Spleen (tissue), 11 donors: ENCODE data around the gene TMBIM4. TPM values are rescaled to one million over a fixed set of nuclear protein-coding genes. Genes with fewer than 3 reads are reported as not detected.

Experiments
- DNase-seq: peaks from one replicate; pipeline ENCODE4 v3.0.0-alpha.2; 2020
- H3K27ac ChIP-seq, 8 donors: fragments of 200-600 bp; sonication (generic) in 7 of 8; 1 replicate in 4 of 8; 2 replicates in 4 of 8; pipeline versions ENCODE4 v1.5.0 to v1.8.0; 2016 to 2021; ENCODE audit warnings: inconsistent platforms in 4 of 8, mild to moderate bottlenecking in 4 of 8, moderate library complexity in 1 of 8
- H3K27me3 ChIP-seq, 7 donors: fragments of 200-600 bp; sonication (generic) in 6 of 7; replicated peaks in 1 of 7; 1 replicate in 4 of 7; 2 replicates in 3 of 7; pipeline versions ENCODE4 v1.5.0 to v1.8.0; 2016 to 2021; ENCODE audit warnings: inconsistent platforms in 3 of 7, mild to moderate bottlenecking in 1 of 7
- H3K36me3 ChIP-seq, 6 donors: fragments of 200-600 bp; sonication (generic) in 5 of 6; 1 replicate in 4 of 6; 2 replicates in 2 of 6; pipeline versions ENCODE4 v1.5.0 to v1.8.0; 2016 to 2021; ENCODE audit warnings: inconsistent platforms in 2 of 6
- H3K4me1 ChIP-seq, 6 donors: fragments of 200-600 bp; sonication (generic) in 5 of 6; 1 replicate in 3 of 6; 2 replicates in 3 of 6; pipeline versions ENCODE4 v1.5.0 to v1.8.0; 2016 to 2021; ENCODE audit warnings: inconsistent platforms in 3 of 6
- H3K4me3 ChIP-seq, 8 donors: fragments of 200-600 bp; sonication (generic) in 7 of 8; 1 replicate in 4 of 8; 2 replicates in 4 of 8; pipeline versions ENCODE4 v1.5.0 to v1.8.0; 2016 to 2021; ENCODE audit warnings: inconsistent platforms in 4 of 8, mild to moderate bottlenecking in 4 of 8, moderate library complexity in 2 of 8
- H3K9me3 ChIP-seq, 8 donors: fragments of 200-600 bp; sonication (generic) in 7 of 8; 1 replicate in 4 of 8; 2 replicates in 4 of 8; pipeline versions ENCODE4 v1.5.0 to v1.8.0; 2016 to 2021; ENCODE audit warnings: inconsistent platforms in 4 of 8
- POLR2A ChIP-seq, 3 donors: fragments of 450-650 bp; IDR thresholded peaks; one replicate each; pipeline ENCODE4 v1.5.1; 2017; ENCODE audit warnings: antibody characterized with exemption in 3 of 3, mild to moderate bottlenecking in 1 of 3
- POLR2AphosphoS5 ChIP-seq, 3 donors: sonication (generic); formaldehyde crosslinking; IDR thresholded peaks; one replicate each; pipeline ENCODE4 v1.5.1; 2017; ENCODE audit warnings: antibody characterized with exemption in 3 of 3
- WGBS, 5 donors: extraction: QIAGEN DNeasy Blood & Tissue Kit in 3 of 5; methylation state at CpG; one replicate each; pipeline versions ENCODE4 v1.1.5 to v1.1.7; 2013 to 2018; 5-methylcytosine and 5-hydroxymethylcytosine counted together
- intact Hi-C: fragments of 100-400 bp; cut with DNase I; formaldehyde crosslinking; loops from one replicate; pipeline ENCODE4 v1.15.0; 2023; ENCODE audit warnings: low total_unique reads
- polyA plus RNA-seq, 3 donors: library from polyadenylated mRNA; stranded (reverse); fragments of 200-250 nt; gene quantifications; one replicate each; pipeline ENCODE4 v1.2.1, GENCODE V29; 2013
- total RNA-seq, 7 donors: library from RNA; depleted of rRNA in 3 of 7; stranded (reverse); fragments of >200 nt in 3 of 7; fragmentation: NEBNext Ultra II Directional in 4 of 7; extraction: Animal tissue kit (Norgen Biotek cat#: 25700) in 4 of 7; gene quantifications; one replicate each; pipeline versions ENCODE4 v1.1.0 to v1.2.1, GENCODE V29; 2016 to 2021
- TF ChIP-seq, protein P1 (sequence below), 11 experiments: fragments of 200-600 bp in 7 of 11; fragments of 450-650 bp in 4 of 11; sonication (generic) in 4 of 11; IDR thresholded peaks in 8 of 11; conservative IDR thresholded peaks in 3 of 11; 1 replicate in 7 of 11; 2 replicates in 4 of 11; pipeline versions ENCODE4 v1.4.0 to v1.8.0; 2016 to 2021; ENCODE audit warnings: antibody characterized with exemption in 11 of 11, inconsistent platforms in 4 of 11, mild to moderate bottlenecking in 1 of 11
- donor health status: healthy with polysubstance abuse.
- donor health status: DM: no; HTN: no; CAD: no; lungs with moderate emphysema.
- donor health status: DM: no; HTN: no; CAD: no.
- donor health status: Bipolar disorder and iron deficiency.
- donor health status: healthy.
- donor health status: DM: no; HTN: no; CAD: no.
- donor health status: DM: yes; HTN: yes; CAD: no.

The TMBIM4 gene
- total and polyA plus RNA-seq, 10 donors, result 93.4 to 257 (median 132) TPM

DNA sequence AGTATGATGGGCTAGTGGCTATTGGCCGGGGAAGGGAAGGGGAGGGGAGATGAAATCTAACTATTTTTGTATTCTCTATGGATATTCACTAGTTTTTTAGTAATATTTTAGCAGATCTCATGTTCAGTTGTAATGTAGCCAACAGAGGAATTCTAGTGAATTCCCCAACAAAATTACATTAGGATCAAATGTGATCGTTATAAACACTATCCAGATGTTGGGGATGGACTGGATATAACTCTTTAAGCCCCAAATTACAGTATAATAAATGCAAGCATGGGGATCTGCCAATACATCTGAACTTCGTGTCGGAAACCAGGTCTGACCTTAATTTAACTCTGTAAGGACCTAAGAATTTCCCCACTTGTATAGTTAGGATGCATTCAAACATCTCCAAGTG is 60.7 kb downstream of the TMBIM4 start:
- no peak overlapping the region for H3K4me3 ChIP-seq
- H3K36me3 ChIP-seq, result no peaks in the 10 kb centered on the region
- H3K27me3 ChIP-seq, result no peaks in the 10 kb centered on the region
- no peaks in the 10 kb centered on the region for H3K9me3 ChIP-seq
- H3K4me1 ChIP-seq, result peaks cover 0 to 8% (median 3%) of the 10 kb centered on the region in 6 donors
- no peak for DNase-seq
- TF ChIP-seq POLR2A (IDR thresholded peaks at IDR 0.05), result no peak
- no peak for TF ChIP-seq POLR2AphosphoS5 (IDR thresholded peaks at IDR 0.05)
- TF ChIP-seq, protein P1, sequence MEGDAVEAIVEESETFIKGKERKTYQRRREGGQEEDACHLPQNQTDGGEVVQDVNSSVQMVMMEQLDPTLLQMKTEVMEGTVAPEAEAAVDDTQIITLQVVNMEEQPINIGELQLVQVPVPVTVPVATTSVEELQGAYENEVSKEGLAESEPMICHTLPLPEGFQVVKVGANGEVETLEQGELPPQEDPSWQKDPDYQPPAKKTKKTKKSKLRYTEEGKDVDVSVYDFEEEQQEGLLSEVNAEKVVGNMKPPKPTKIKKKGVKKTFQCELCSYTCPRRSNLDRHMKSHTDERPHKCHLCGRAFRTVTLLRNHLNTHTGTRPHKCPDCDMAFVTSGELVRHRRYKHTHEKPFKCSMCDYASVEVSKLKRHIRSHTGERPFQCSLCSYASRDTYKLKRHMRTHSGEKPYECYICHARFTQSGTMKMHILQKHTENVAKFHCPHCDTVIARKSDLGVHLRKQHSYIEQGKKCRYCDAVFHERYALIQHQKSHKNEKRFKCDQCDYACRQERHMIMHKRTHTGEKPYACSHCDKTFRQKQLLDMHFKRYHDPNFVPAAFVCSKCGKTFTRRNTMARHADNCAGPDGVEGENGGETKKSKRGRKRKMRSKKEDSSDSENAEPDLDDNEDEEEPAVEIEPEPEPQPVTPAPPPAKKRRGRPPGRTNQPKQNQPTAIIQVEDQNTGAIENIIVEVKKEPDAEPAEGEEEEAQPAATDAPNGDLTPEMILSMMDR (IDR thresholded peaks at IDR 0.05 in 8 of 11, conservative IDR thresholded peaks at IDR 0.05 in 3 of 11), result no peak
- intact Hi-C loops, result loop anchor here (10.0 kb wide), 1 partner anchor 1214 kb away; no protein-coding TSS in a partner anchor
- WGBS, 5 donors, result 84 to 93% (median 89%) methylated on average over 4 of the region's 4 CpGs
- no peak overlapping the region for H3K27ac ChIP-seq

DNA sequence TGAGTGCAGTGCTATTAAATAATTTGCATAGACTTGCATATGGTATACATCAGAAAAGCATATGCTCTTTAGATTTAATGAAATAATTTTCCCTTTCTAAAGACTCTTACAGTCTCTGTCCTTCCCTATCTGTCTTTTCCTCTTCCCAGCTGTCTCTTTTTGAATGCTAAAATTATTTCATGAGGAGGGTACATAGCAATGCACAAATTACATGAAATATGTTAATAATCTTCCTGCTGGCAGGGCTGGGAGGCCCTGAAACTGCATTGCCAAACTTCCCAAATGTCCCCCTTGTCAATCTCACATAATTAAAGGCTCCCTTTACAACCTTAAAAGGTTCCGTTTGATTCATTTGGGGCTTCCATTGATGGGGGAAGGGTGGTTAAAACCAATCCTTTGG is 61.4 kb downstream of the TMBIM4 start:
- Histone ChIP-seq H3K27ac (no peak overlapping the region), H3K4me3 (no peak overlapping the region), H3K9me3 (no peaks in the 10 kb centered on the region), H3K4me1 (peaks cover 0 to 8% (median 3%) of the 10 kb centered on the region in 6 donors), H3K27me3 (peaks cover 0 to 1% (median 0%) of the 10 kb centered on the region in 7 donors), H3K36me3 (no peaks in the 10 kb centered on the region)
- no peak for DNase-seq
- intact Hi-C loops, result loop anchor here (10.0 kb wide), 1 partner anchor 1214 kb away; no protein-coding TSS in a partner anchor
- WGBS, 5 donors, result 89 to 100% (median 96%) methylated on average over 1 of the region's 1 CpG
- TF ChIP-seq POLR2A (IDR thresholded peaks at IDR 0.05) (no peak), POLR2AphosphoS5 (IDR thresholded peaks at IDR 0.05) (no peak)
- TF ChIP-seq, protein P1 (IDR thresholded peaks at IDR 0.05 in 8 of 11, conservative IDR thresholded peaks at IDR 0.05 in 3 of 11), result no peak

DNA sequence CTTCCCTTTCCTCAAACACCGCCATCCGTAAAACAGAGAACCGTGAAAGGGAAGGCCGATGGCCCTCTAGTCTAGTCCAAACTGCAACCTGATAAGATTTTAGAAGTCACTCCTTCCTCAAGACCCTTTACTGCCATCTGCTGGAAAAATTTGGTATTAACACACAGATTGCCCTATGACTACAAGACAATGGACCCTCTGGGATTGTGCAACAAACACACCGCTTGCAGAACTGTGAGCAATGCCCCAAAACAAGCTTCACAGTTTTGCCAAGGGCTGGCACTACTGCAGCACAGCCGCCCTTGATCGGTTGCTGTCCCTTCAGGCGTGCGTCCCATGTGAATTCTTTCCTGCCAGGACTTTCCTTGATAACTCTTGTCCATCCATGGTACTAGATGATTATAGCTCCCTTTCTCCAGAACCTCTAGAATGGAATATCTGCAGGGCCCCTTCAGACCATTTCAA is 62.3 kb downstream of the TMBIM4 start:
- H3K4me1 ChIP-seq, result peaks cover 0 to 8% (median 3%) of the 10 kb centered on the region in 6 donors
- intact Hi-C loops, result loop anchor here (10.0 kb wide), 1 partner anchor 1213 kb away; no protein-coding TSS in a partner anchor
- no peak overlapping the region for H3K4me3 ChIP-seq
- no peaks in the 10 kb centered on the region for H3K9me3 ChIP-seq
- DNase-seq, result no peak
- H3K36me3 ChIP-seq, result no peaks in the 10 kb centered on the region
- 28 to 38% (median 38%) methylated on average over 9 of the region's 9 CpGs for WGBS, 5 donors
- TF ChIP-seq POLR2A (IDR thresholded peaks at IDR 0.05) (no peak), POLR2AphosphoS5 (IDR thresholded peaks at IDR 0.05) (no peak)
- TF ChIP-seq, protein P1 (IDR thresholded peaks at IDR 0.05 in 8 of 11, conservative IDR thresholded peaks at IDR 0.05 in 3 of 11), result peak; percentile 63 to 87 (median 80)
- no peak overlapping the region for H3K27ac ChIP-seq
- peaks cover 0 to 10% (median 0%) of the 10 kb centered on the region in 7 donors for H3K27me3 ChIP-seq

DNA sequence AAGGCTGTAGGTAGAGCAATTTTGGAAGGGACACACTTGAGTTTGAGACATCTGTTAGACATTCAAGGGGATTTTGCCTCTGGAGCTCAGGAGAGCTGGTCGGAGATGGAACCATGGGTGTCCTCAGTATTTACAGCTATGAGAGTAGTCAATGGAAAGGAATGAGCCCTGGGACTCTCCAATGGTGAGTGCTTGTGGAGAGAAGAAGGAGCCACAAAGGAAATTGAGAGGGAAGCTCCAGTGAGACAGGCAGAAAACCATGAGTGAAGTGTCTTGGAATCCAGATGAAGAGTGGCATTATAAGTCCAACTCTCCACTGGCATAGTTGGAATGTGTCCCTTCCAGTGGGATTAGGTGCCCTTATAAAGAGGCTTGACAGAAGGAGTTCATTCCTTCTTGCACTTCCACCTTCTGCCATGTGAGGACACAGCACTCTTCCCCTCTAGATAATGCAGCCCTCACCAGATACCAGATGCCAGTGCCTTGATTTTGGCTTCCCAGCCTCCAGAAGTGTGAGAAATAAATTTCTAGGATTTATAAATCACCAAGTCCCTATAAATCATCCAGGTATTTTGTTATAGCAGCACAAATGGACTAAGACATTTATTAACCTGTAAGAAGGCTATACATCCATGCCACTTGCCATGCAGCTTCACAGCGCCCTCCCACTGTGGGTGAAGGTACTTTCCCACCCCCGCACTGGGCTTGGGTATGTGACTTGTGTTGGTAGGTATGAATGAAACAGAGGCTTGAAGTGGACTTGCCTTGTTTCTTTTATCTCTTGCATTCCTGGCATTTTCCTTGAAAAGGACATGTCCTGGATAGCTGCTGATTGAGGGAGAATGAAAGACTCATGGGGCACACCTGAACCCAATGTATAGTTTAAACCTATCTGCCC is 66.5 kb downstream of the TMBIM4 start:
- no peaks in the 10 kb centered on the region for H3K36me3 ChIP-seq
- TF ChIP-seq, protein P1 (IDR thresholded peaks at IDR 0.05 in 8 of 11, conservative IDR thresholded peaks at IDR 0.05 in 3 of 11), result no peak
- TF ChIP-seq POLR2AphosphoS5 (IDR thresholded peaks at IDR 0.05) (no peak), POLR2A (IDR thresholded peaks at IDR 0.05) (no peak)
- H3K4me1 ChIP-seq, result peaks cover 0 to 8% (median 3%) of the 10 kb centered on the region in 6 donors
- no peak for DNase-seq
- peaks cover 0 to 21% (median 0%) of the 10 kb centered on the region in 7 donors for H3K27me3 ChIP-seq
- H3K9me3 ChIP-seq, result peaks cover 0 to 10% (median 0%) of the 10 kb centered on the region in 8 donors
- H3K27ac ChIP-seq, result no peak overlapping the region
- intact Hi-C loops, result loop anchor here (10.0 kb wide), 1 partner anchor 1208 kb away; no protein-coding TSS in a partner anchor
- WGBS, 5 donors, result 89 to 93% (median 91%) methylated on average over 3 of the region's 3 CpGs
- H3K4me3 ChIP-seq, result no peak overlapping the region
